ENCODE results near the gene MTMR11.

Gene MTMR11

DNA sequence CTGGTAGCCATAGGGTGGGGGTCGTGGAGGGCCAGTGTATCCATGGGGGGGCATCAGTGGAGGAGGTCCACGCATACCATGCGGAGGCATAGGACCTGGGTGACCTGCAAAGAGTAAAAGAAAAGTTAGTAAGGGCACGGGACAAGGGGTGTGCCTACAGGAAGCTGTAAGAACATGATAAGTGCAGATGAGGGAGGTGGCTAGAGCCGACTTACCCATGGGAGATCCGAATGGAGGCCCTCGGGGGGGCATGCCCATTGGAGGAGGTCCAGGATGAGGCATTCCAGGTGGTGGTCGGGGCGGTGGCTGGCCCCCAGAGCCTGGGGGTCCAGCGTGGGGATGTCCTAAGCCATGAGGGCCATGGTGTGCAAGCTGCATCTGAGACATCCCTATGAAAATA is 13.1 kb downstream of the MTMR11 start:
- H3K36me3 ChIP-seq (ENCODE audit: control insufficient read depth, insufficient read depth, low read length) = peaks cover 21% of the 10 kb centered on the region
- no peaks in the 10 kb centered on the region for H3K27me3 ChIP-seq (replicated peaks; ENCODE audit: control insufficient read depth, insufficient read depth, low read length)
- no peak for DNase-seq (ENCODE audit: extremely low read depth, insufficient read length)
- no peak overlapping the region for H3K4me3 ChIP-seq (replicated peaks; ENCODE audit: low read depth, low read length)
- TF ChIP-seq, protein P1, sequence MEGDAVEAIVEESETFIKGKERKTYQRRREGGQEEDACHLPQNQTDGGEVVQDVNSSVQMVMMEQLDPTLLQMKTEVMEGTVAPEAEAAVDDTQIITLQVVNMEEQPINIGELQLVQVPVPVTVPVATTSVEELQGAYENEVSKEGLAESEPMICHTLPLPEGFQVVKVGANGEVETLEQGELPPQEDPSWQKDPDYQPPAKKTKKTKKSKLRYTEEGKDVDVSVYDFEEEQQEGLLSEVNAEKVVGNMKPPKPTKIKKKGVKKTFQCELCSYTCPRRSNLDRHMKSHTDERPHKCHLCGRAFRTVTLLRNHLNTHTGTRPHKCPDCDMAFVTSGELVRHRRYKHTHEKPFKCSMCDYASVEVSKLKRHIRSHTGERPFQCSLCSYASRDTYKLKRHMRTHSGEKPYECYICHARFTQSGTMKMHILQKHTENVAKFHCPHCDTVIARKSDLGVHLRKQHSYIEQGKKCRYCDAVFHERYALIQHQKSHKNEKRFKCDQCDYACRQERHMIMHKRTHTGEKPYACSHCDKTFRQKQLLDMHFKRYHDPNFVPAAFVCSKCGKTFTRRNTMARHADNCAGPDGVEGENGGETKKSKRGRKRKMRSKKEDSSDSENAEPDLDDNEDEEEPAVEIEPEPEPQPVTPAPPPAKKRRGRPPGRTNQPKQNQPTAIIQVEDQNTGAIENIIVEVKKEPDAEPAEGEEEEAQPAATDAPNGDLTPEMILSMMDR (IDR thresholded peaks at IDR 0.05; ENCODE audit: insufficient read depth, low read length, poor library complexity, severe bottlenecking) = no peak

DNA sequence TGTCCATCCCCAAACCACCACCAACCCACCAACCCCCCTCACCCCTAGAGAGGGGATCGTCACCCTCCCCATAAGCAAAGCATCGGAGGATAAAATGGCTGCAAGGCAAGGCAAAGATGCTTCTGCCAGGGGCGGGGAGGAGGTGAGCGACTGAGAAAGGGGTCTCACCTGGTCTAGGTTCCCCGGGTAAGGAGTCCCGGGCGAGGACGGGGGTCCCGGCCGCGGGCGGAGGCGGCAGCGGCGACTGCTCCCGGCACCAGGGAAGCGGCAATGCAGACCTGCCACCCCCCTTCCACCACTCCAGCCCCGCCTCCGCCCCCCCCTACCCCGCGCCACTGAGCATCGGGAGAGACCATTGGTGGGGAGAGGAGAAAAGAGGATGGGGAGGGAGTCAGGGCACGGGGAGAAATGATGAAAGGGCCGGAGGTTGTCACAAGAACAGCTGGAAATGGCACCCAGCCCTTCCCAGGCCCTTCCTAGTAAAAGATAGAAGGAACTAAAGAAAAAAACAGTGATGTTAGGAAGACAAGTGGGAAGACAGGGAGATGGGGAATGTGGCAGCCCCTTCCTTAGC is 19.0 kb downstream of the MTMR11 start, which contains the start of gene SV2A:
Gene SV2A (minus strand): TSS at position 274 of the 574 bp plus-strand sequence. CDS start 4,004 bp downstream, outside the sequence.
- TF ChIP-seq, protein P1 (IDR thresholded peaks at IDR 0.05; ENCODE audit: insufficient read depth, low read length, poor library complexity, severe bottlenecking) = no peak
- H3K27me3 ChIP-seq (replicated peaks; ENCODE audit: control insufficient read depth, insufficient read depth, low read length) = no peaks in the 10 kb centered on the region
- peak; percentile 42 for DNase-seq (ENCODE audit: extremely low read depth, insufficient read length)
- H3K4me3 ChIP-seq (replicated peaks; ENCODE audit: low read depth, low read length) = peak within 1 kb of the TSS; percentile 42
- no peaks in the 10 kb centered on the region; the same call in 1 of the 2 replicates for H3K36me3 ChIP-seq (ENCODE audit: control insufficient read depth, insufficient read depth, low read length)

DNA sequence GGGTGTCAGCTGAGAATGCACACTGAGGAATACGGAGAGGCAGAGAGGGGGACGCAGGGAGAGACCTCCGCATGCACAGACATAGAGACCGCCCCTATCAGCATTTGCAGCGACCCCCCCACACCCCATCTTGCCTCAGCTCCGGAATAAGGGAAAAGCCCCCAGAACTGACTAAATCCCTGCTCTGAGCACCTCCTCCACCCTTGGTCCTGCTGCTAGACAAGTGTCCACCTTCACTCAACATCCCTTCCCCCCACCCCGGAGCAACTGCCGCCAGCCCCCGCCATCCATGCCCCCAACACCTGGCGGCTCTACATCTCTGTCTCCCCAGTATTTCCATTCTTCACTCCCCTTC is 19.8 kb downstream of the MTMR11 start:
- no peaks in the 10 kb centered on the region; the same call in 1 of the 2 replicates for H3K36me3 ChIP-seq (ENCODE audit: control insufficient read depth, insufficient read depth, low read length)
- TF ChIP-seq, protein P1 (IDR thresholded peaks at IDR 0.05; ENCODE audit: insufficient read depth, low read length, poor library complexity, severe bottlenecking) = no peak
- DNase-seq (ENCODE audit: extremely low read depth, insufficient read length) = no peak
- H3K27me3 ChIP-seq (replicated peaks; ENCODE audit: control insufficient read depth, insufficient read depth, low read length) = no peaks in the 10 kb centered on the region
- H3K4me3 ChIP-seq (replicated peaks; ENCODE audit: low read depth, low read length) = no peak overlapping the region; the same call in 1 of the 2 replicates

DNA sequence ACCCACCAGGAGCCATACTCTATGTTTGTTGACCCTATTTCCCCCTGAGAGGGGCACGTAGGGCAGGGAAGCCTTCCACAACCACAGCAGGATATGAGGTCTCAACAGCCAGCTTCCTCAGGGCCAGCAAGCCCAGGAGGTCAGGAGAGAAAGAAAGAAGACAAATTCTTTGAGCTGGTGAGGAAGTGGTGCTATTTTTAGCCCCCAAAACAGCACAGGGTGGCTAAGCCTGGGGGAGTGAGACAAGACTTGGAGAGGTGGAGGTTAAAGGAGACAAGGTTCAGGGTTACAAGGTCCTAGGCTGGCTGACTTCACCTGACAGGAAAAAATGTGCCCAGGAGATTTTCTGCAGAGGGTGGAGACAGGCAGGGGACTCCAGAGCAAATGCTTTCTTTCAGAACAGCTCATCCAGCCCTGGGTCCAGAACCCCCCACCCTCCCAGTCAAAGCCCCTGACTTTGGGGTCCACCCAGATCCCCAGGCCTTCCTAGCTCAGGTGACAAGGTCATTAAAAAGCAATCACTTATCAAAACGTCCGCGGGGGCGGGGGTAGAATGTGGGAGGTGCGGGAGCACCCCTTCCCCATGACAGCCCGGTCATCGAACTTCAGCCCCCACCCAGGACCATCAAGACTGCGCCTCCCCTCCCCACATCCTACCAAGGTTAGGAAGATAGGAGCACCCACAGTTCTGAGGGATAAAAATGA is 20.3 kb downstream of the MTMR11 start:
- DNase-seq (ENCODE audit: extremely low read depth, insufficient read length) = no peak
- H3K27me3 ChIP-seq (replicated peaks; ENCODE audit: control insufficient read depth, insufficient read depth, low read length) = no peaks in the 10 kb centered on the region
- no peaks in the 10 kb centered on the region; the same call in 1 of the 2 replicates for H3K36me3 ChIP-seq (ENCODE audit: control insufficient read depth, insufficient read depth, low read length)
- H3K4me3 ChIP-seq (replicated peaks; ENCODE audit: low read depth, low read length) = no peak overlapping the region; the same call in 1 of the 2 replicates
- TF ChIP-seq, protein P1 (IDR thresholded peaks at IDR 0.05; ENCODE audit: insufficient read depth, low read length, poor library complexity, severe bottlenecking) = no peak

DNA sequence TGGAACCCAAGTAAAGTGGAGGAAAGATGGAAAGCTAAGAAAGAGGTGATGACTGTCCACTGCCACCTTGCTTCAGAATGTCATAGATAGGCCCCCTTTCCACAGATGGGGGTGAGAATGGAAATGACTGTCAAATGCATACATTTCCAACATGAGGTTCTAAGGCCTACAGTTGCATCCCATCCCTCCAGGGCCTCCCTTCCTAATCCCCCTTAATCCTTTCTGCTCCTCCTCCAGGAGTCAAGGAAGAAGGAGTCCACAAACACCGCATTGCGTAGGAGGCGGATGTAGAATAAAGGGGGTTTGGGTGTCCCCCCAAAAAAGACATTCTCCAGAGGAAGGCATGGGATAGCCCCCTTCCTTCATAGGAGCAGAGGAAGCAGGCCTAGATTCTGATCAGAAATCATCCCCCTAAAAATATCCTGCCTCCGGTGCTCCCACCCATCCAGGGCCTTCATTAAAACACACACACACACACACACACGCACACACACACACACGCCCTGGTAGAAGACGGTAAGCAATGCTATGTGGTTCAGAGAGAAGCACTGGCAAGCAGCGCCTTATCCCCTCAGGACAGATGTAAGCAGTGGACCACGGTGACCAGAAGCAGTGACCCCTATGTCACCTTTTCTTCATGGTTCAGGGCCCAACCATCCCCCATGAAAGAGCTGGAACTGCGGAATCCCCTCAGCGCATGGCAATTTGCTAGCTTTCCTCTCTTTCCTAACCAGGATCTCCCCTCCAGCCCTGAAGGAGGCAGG is 21.1 kb downstream of the MTMR11 start:
- TF ChIP-seq, protein P1 (IDR thresholded peaks at IDR 0.05; ENCODE audit: insufficient read depth, low read length, poor library complexity, severe bottlenecking) = no peak
- Histone ChIP-seq H3K4me3 (replicated peaks; ENCODE audit: low read depth, low read length) (no peak overlapping the region), H3K27me3 (replicated peaks; ENCODE audit: control insufficient read depth, insufficient read depth, low read length) (no peaks in the 10 kb centered on the region), H3K36me3 (ENCODE audit: control insufficient read depth, insufficient read depth, low read length) (no peaks in the 10 kb centered on the region)
- DNase-seq (ENCODE audit: extremely low read depth, insufficient read length) = no peak
